H1 (cell line): ENCODE data around the gene GPS1.

Experiments used
- BACH1 ChIP-seq: IDR thresholded peaks from 2 replicates; pipeline ENCODE4 v1.6.1; 2012; ENCODE audit warnings: low read length, improper control_type of control experiment
- CHD2 ChIP-seq: IDR thresholded peaks from 2 replicates; pipeline ENCODE4 v1.6.1; 2012; ENCODE audit warnings: low read length, improper control_type of control experiment
- HDAC2 ChIP-seq, 2 experiments: fragments of 300-600 bp in 1 of 2; sonication (generic) in 1 of 2; IDR thresholded peaks; 2 replicates each; pipeline ENCODE4 v1.6.1; 2011 to 2012; ENCODE audit warnings: low read depth in 2 of 2, low read length in 2 of 2, mild to moderate bottlenecking in 2 of 2, moderate library complexity in 2 of 2, borderline replicate concordance in 1 of 2, inconsistent platforms in 1 of 2
- RFX5 ChIP-seq: IDR thresholded peaks from 2 replicates; pipeline ENCODE4 v1.6.1; 2011; ENCODE audit warnings: low read depth, low read length, improper control_type of control experiment, borderline replicate concordance
- SIN3A ChIP-seq, 2 experiments: IDR thresholded peaks in 1 of 2; conservative IDR thresholded peaks in 1 of 2; 2 replicates each; pipeline ENCODE4 v1.6.1; 2011 to 2012; ENCODE audit warnings: low read length in 2 of 2, improper control_type of control experiment in 1 of 2, low read depth in 1 of 2, mild to moderate bottlenecking in 1 of 2
- SP1 ChIP-seq: IDR thresholded peaks from 2 replicates; pipeline ENCODE4 v1.6.1; 2011; ENCODE audit warnings: low read depth, low read length
- YY1 ChIP-seq: IDR thresholded peaks from 2 replicates; pipeline ENCODE4 v1.6.1; 2011; ENCODE audit warnings: low read depth, mild to moderate bottlenecking, low read length
- ZNF274 ChIP-seq: IDR thresholded peaks from 2 replicates; pipeline ENCODE4 v1.7.0; 2012; ENCODE audit warnings: low read length, borderline replicate concordance; ENCODE audit errors: extremely low read depth
- TF ChIP-seq, protein P1 (sequence below), 3 experiments: IDR thresholded peaks; 1 replicate in 2 of 3; 2 replicates in 1 of 3; pipeline versions ENCODE4 v1.5.1 to v1.6.1; 2011; ENCODE audit warnings: low read length in 3 of 3, mild to moderate bottlenecking in 3 of 3, inconsistent platforms in 2 of 3, low read depth in 1 of 3, moderate library complexity in 1 of 3; ENCODE audit not compliant: insufficient read depth in 1 of 3; ENCODE audit errors: control extremely low read depth in 1 of 3
- TF ChIP-seq, protein P2 (sequence below): IDR thresholded peaks from 2 replicates; pipeline ENCODE4 v1.6.1; 2011; ENCODE audit warnings: low read depth, mild to moderate bottlenecking, low read length; ENCODE audit not compliant: insufficient read depth

DNA sequence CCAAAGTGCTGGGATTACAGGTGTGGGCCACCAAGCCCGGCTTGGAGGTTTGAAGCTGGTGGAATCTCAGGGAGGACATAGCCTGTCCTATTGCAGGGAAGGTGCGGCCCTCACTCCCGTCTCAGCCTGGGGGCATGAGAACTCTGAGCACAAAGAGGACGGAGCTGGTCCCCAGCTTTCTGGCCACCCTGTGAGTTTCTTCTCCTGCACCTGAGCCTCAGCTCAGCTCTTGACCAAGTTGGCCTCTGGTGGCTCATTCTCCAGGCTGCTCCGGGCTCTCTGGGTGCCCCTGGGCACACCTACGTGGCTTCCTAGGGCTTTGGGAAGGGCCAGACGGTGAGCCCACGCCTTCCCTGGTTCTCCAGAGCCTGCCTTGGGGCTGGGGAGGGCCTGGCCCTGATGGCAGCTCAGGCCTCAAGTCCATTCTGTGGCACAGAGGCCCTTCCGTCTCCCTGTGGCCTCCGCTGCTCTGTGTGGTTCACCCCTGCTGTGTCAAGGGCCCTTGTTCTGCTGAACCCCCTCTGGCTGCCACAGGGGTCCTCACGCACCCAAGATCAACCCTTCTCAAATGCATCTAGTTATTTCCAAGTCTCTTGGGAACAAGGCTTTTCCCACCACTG is 53.2 kb downstream of the GPS1 start:
- TF ChIP-seq ZNF274, result no peak
- TF ChIP-seq, protein P1, sequence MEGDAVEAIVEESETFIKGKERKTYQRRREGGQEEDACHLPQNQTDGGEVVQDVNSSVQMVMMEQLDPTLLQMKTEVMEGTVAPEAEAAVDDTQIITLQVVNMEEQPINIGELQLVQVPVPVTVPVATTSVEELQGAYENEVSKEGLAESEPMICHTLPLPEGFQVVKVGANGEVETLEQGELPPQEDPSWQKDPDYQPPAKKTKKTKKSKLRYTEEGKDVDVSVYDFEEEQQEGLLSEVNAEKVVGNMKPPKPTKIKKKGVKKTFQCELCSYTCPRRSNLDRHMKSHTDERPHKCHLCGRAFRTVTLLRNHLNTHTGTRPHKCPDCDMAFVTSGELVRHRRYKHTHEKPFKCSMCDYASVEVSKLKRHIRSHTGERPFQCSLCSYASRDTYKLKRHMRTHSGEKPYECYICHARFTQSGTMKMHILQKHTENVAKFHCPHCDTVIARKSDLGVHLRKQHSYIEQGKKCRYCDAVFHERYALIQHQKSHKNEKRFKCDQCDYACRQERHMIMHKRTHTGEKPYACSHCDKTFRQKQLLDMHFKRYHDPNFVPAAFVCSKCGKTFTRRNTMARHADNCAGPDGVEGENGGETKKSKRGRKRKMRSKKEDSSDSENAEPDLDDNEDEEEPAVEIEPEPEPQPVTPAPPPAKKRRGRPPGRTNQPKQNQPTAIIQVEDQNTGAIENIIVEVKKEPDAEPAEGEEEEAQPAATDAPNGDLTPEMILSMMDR (IDR thresholded peaks at IDR 0.05; ENCODE audit: control extremely low read depth in 1 of 3, insufficient read depth in 1 of 3, low read depth in 1 of 3, low read length in 3 of 3), result no peak
- no peak for TF ChIP-seq HDAC2 (IDR thresholded peaks at IDR 0.05; ENCODE audit: borderline replicate concordance in 1 of 2, low read depth in 2 of 2, low read length in 2 of 2)
- TF ChIP-seq BACH1, result no peak
- no peak for TF ChIP-seq SIN3A (conservative IDR thresholded peaks at IDR 0.05 in 1 of 2, IDR thresholded peaks at IDR 0.05 in 1 of 2; ENCODE audit: low read depth in 1 of 2, low read length in 2 of 2)
- TF ChIP-seq RFX5, result no peak
- no peak for TF ChIP-seq YY1
- no peak for TF ChIP-seq SP1
- TF ChIP-seq, protein P2, sequence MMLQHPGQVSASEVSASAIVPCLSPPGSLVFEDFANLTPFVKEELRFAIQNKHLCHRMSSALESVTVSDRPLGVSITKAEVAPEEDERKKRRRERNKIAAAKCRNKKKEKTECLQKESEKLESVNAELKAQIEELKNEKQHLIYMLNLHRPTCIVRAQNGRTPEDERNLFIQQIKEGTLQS, result no peak
- no peak for TF ChIP-seq CHD2
